Measurements from ENCODE around the gene LRFN2.
A peak's percentile ranks its signal among the peaks of the same experiment; 100 is the strongest.

The LRFN2 gene

GRCh38 chr6:40362859-40363258 lies 224.3 kb downstream of the LRFN2 start:
- no peak for DNase-seq

- peak; percentile 43 for DNase-seq
These were observed 227.4 kb downstream of the LRFN2 start for GRCh38 chr6:40359808-40360207.

- DNase-seq, result no peak
These were observed 228.4 kb downstream of the LRFN2 start for GRCh38 chr6:40358473-40359460.

GRCh38 chr6:40356242-40356910 lies 230.8 kb downstream of the LRFN2 start:
- no peak for DNase-seq

- no peak for DNase-seq
These were observed 231.6 kb downstream of the LRFN2 start for GRCh38 chr6:40355532-40355931.

GRCh38 chr6:40355066-40355465 lies 232.1 kb downstream of the LRFN2 start:
- DNase-seq, result no peak

GRCh38 chr6:40353967-40354452 lies 233.2 kb downstream of the LRFN2 start:
- DNase-seq, result no peak

GRCh38 chr6:40353197-40353966 lies 233.8 kb downstream of the LRFN2 start:
- no peak for DNase-seq

- DNase-seq, result no peak
These were observed 234.5 kb downstream of the LRFN2 start for GRCh38 chr6:40352527-40353170.

GRCh38 chr6:40352006-40352405 lies 235.2 kb downstream of the LRFN2 start:
- no peak for DNase-seq

GRCh38 chr6:40350747-40351217 lies 236.4 kb downstream of the LRFN2 start:
- DNase-seq, result no peak

- no peak for DNase-seq
These were observed 237.0 kb downstream of the LRFN2 start for GRCh38 chr6:40349901-40350746.

- peak; percentile 86 for DNase-seq
These were observed 237.9 kb downstream of the LRFN2 start for GRCh38 chr6:40349123-40349900.

GRCh38 chr6:40348591-40348990 lies 238.6 kb downstream of the LRFN2 start:
- DNase-seq, result peak; percentile 37

GRCh38 chr6:40347571-40348011 lies 239.6 kb downstream of the LRFN2 start:
- no peak for DNase-seq

- no peak for DNase-seq
These were observed 240.9 kb downstream of the LRFN2 start for GRCh38 chr6:40346246-40346645.

GRCh38 chr6:40344566-40345167 lies 242.5 kb downstream of the LRFN2 start:
- DNase-seq, result no peak

GRCh38 chr6:40343877-40344565 lies 243.1 kb downstream of the LRFN2 start:
- DNase-seq, result no peak

GRCh38 chr6:40343318-40343876 lies 243.8 kb downstream of the LRFN2 start:
- no peak for DNase-seq
